GM23338 (cell line): ENCODE data around the gene CAPN7.

ENCODE experiments used
- CREB1 ChIP-seq: fragments of 250-450 bp; sonication (Bioruptor Pico); IDR thresholded peaks from 2 replicates; pipeline ENCODE4 v1.5.0; 2020; ENCODE audit warnings: low read depth, mild to moderate bottlenecking, moderate library complexity
- CTCF ChIP-seq, 2 experiments: fragments of 200-600 bp in 1 of 2; sonication (generic) in 1 of 2; conservative IDR thresholded peaks; 2 replicates each; pipeline versions ENCODE4 v1.5.1 to v1.6.1; 2016 to 2017; ENCODE audit warnings: antibody characterized with exemption in 2 of 2, low read depth in 2 of 2, mild to moderate bottlenecking in 2 of 2, moderate library complexity in 1 of 2
- ETS1 ChIP-seq: IDR thresholded peaks from 2 replicates; pipeline ENCODE4 v1.6.1; 2016; ENCODE audit warnings: antibody characterized with exemption
- EZH2 ChIP-seq: fragments of 200-600 bp; sonication (generic); IDR thresholded peaks from one replicate; pipeline ENCODE4 v1.8.0; 2017; ENCODE audit warnings: antibody characterized with exemption, mild to moderate bottlenecking, low read depth; ENCODE audit not compliant: unreplicated experiment
- EZH2phosphoT487 ChIP-seq: fragments of 200-600 bp; sonication (generic); IDR thresholded peaks from one replicate; pipeline ENCODE4 v1.8.1; 2018; ENCODE audit warnings: antibody characterized with exemption; ENCODE audit not compliant: unreplicated experiment
- JUNB ChIP-seq: IDR thresholded peaks from one replicate; pipeline ENCODE4 v1.6.1; 2016; ENCODE audit warnings: antibody characterized with exemption; ENCODE audit not compliant: unreplicated experiment
- NANOG ChIP-seq: IDR thresholded peaks from 2 replicates; pipeline ENCODE4 v1.6.1; 2016; ENCODE audit warnings: antibody characterized with exemption, borderline replicate concordance
- POLR2AphosphoS5 ChIP-seq: IDR thresholded peaks from 2 replicates; pipeline ENCODE4 v1.6.1; 2016; ENCODE audit warnings: antibody characterized with exemption, low read depth
- REST ChIP-seq: IDR thresholded peaks from one replicate; pipeline ENCODE4 v1.6.1; 2018; ENCODE audit warnings: antibody characterized with exemption; ENCODE audit not compliant: unreplicated experiment
- STAT1 ChIP-seq: IDR thresholded peaks from one replicate; pipeline ENCODE4 v1.6.1; 2016; ENCODE audit warnings: antibody characterized with exemption; ENCODE audit not compliant: unreplicated experiment
- ZNF114 ChIP-seq: fragments of 250-450 bp; sonication (Bioruptor Pico); IDR thresholded peaks from 2 replicates; pipeline ENCODE4 v1.5.0; 2020; ENCODE audit warnings: mild to moderate bottlenecking, moderate library complexity

DNA sequence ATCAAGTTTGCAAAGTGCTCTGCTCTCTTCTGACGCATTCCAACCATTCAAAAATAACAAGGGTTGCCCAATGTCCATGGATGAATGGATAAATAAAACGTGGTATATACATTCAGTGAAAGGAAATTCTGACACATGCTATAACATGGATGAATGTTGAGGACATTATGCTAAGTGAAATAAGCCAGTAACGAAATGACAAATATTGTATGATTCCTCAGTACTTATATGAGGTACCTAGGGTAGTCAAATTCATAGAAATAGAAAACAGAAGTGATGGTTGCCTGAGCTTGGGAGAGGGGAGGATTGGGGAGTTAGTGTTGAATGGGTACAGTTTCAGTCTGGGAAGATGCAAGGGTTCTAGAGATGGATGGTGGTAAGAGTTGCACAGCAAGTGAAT, 92.5 kb downstream of the CAPN7 start:
- TF ChIP-seq CTCF (conservative IDR thresholded peaks at IDR 0.05; ENCODE audit: low read depth in 2 of 2) (no peak), JUNB (no peak), ETS1 (no peak), STAT1 (no peak), EZH2phosphoT487 (no peak), POLR2AphosphoS5 (no peak), REST (no peak), EZH2 (no peak), NANOG (no peak), CREB1 (CRISPR knock-in tag) (no peak), ZNF114 (no peak)
